NCI-H524 (cell line): ENCODE results near the gene TSHZ2.
"Not testable (repeated sequence)": the region's sequence is repeated elsewhere in the genome, so short reads cannot be mapped to it uniquely, and the experiment has no call there.

Experiments used
- DNase-seq, 2 experiments: peaks; one replicate each; lab custom pipeline; 2025; lab: John Stamatoyannopoulos, UW

Gene TSHZ2

DNA sequence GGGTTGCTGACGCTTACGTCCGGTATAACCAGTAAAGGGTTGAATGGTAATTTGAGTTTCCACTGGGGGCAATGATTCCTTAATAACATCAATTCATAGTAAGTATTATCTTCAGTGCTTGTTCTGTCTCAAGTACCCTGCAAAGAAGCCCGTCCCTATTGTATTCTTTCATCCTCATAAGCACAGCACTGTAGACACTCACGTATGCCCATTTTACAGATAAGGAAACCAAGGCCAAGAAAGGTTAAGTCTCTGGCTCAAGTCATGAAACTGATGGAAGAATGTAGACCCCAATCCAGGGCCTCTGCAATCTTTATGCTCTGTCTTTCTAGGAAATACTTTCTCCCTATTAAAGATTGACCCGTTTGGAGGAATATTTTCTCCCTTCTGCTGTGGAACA lies 370.3 kb downstream of the TSHZ2 start:
- DNase-seq, result no peak

- no peak for DNase-seq
These were observed 371.3 kb downstream of the TSHZ2 start for GRCh38 chr20:53343448-53343847.

DNA sequence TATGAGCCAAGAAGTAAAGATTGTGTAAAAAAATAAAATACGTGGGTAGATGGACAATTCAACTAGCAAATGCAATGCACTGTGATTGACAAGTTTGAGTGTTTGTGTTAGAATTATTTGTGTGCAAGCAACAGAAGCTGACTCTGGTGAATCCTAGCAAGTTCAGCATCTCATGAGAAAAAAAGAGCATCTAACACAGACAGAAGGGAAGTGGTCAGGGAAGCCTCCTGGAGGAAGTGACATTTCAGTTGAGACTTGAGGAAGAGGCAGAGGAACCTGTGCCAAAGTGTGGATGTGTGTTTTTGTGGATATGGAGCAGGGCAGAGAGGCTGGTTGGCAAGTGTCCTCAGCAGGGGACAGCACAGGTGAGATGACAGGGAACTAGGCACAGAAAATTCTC lies 372.7 kb downstream of the TSHZ2 start:
- DNase-seq, result no peak

- DNase-seq, result no peak
These were observed 373.6 kb downstream of the TSHZ2 start for GRCh38 chr20:53345536-53346334.

DNA sequence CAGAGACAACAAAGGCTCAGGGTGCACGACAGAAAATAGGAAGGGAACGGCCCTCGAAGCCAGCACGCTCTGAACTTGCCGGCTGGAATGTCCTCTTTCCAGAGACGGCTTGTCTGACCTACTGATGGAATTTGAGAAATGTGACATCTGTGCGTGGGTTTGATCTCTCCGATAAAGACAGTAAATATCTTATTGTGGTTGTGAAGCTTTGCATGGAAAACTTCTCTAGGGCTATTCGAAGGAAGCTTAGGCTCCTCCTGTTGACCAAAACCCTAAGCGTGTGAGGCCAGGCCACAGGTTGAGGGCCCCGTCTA lies 374.1 kb downstream of the TSHZ2 start:
- no peak for DNase-seq

- no peak for DNase-seq
These were observed 377.6 kb downstream of the TSHZ2 start for GRCh38 chr20:53349730-53350129.

GRCh38 chr20:53352727-53353440 lies 380.7 kb downstream of the TSHZ2 start:
- no peak for DNase-seq

- DNase-seq, result no peak
These were observed 382.2 kb downstream of the TSHZ2 start for GRCh38 chr20:53354314-53354713.

DNA sequence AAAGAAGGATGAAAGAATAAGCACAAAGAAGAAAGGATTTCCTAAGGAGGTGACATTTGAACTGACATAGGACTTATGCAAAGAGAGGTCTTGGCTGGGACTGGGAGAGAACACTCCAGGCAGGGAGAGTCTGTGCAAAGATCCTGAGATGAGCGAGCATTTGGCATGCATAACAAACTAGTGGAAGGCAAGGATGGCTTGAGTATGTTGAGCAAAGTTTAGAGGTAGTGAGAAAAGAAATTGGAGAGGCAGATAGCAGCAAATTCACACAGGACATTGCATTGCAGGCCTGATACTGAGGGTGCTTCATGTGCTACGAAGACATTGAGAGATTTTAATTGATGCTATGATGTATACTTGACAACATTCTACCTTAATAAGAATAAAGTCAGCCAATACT lies 383.6 kb downstream of the TSHZ2 start:
- no peak for DNase-seq

DNA sequence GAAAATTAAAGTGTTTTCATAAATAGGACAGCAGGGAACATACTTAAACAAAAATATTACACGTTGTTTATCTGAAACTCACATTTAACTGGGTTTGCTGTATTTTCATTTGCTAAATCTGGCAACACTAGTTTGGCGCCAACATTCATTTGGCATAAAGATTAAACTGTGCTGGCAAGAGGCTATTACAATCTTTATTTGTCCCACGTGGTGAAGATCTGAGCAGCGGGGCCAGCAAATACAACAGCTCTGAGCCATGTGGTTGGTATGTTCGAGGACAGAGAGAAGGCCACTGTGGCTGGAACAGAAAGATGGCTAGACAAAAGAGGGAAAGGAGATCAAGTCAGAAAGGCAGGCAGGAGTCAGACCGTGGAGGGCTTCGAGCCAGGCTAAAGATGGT lies 387.3 kb downstream of the TSHZ2 start:
- DNase-seq, result no peak

- no peak for DNase-seq
These were observed 388.7 kb downstream of the TSHZ2 start for GRCh38 chr20:53360852-53361251.

DNA sequence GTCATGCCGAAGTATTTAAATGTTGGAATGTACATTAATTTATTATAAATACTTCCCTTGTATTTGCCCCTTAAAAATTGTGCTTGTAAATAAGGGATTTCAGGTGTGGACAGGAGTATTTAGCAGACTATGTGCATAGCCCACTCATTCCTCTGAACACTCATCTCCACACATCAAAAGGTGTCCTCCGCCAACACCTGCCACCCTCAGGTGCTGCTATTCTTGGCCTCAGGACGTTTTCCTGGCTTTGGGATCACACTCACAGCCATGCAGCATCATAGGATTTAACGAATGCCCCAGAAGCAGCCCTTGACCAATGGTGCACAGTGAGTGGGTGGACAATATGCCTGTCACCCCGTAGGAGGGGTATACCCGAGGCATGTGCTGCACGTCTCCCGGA lies 390.6 kb downstream of the TSHZ2 start:
- no peak for DNase-seq

- DNase-seq, result no peak
These were observed 392.5 kb downstream of the TSHZ2 start for GRCh38 chr20:53364646-53365045.

DNA sequence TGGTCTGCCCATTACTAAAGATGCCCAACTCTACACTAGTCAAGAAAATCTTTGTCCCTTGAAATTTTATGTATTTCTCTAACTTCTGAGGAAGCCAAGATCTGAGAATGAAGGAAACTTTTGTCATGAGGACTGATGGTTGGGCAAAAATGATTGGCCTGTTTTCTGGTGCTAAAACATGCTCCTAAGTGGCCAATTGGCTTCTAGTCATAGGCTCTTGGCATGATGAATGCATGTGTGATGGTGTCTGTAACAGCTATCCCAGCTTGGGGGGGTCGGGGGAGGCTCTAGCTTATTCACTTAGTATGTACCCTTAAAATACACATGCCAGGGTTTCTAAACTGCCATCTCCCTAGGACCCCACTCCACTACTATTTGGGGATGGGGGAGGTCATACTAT lies 392.9 kb downstream of the TSHZ2 start:
- no peak for DNase-seq

DNA sequence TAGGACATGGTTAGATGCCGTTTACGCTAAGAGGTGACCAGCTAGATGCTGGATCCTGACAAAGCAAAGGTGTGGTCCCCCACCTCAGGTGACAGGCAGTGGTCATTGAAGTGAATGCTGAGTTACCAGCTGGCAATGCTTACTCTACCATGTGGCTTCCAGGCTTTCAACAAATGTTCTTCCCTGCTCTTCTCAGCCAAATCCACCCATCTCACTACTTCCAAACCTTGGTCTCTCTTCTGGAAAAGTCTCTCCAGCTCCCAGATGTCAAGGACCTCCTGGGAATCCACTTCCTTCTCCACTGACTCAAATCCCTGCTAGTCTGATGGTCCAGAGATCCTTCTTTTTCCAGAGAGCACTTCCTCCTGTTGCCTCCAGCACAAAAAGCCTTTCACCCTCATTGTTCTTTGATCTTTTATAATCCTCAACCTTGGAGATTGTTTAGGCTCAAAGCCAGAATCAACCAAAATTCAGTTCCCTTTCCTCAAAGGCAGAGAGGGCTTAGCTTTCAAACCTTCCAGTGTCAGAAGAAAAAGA lies 393.4 kb downstream of the TSHZ2 start:
- no peak for DNase-seq

DNA sequence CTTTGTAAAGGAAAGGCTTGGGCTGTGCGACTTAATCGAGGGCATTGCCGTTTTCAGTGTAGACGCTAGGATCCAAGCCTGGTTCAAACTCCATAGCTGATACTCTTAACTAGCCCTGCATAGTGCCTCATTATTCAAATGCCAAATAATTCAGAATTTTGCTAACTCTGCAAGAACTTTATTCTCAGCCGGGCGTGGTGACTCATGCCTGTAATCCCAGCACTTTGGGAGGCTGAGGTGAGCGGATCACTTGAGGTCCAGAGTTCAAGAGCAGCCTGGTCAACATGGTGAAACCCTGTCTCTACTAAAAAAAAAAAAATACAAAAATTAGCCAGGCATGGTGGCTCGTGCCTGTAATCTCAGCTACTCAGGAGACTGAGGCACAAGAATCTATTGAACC lies 394.8 kb downstream of the TSHZ2 start:
- not testable (repeated sequence) for DNase-seq

DNA sequence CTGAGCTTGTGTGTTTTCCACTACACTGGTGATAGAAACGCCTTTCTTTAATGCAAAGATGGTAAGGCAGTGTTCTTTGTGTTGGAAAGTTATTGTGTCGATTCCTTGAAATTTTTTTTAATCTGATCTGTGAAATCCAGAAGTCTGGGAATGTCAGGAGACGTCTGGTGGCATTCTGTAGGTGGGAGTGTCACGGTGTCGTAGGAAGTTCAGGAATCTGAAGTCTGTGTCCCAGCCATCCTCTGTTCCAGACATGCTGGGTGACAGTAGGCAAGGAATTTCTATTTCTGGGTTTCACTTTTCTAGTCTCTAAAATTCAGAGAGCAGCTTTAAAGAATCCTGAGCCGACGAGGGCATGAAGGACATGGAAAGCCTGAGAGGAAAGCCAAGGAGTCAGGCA lies 397.7 kb downstream of the TSHZ2 start:
- DNase-seq, result no peak

DNA sequence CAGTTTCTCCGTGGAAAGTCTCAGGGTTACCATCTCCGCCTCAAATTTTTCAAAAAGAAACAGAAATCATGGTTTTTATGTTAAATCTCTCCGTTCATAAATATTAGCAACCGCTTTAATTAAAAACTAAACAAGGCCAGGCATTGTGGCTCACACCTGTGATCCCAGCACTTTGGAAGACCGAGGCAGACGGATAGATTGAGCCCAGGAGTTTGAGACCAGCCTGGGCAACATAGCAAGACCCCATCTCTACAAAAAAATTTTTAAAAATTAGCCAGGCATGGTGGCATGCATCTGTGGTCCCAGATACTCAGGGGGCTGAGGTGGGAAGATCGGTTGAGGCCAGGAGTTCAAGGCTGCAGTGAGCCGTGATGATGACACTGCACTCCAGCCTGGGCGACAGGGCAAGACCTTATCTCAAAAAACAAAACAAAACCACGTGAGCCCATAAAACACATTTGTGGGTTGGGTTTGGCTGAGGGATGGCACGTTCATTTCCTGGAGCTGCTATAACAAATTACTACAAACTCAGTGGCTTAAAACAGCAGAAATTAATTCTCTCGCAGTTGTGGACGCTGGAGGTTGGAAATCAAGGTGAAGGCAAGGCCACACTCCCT lies 398.3 kb downstream of the TSHZ2 start:
- DNase-seq, result no peak

- no peak for DNase-seq
These were observed 399.1 kb downstream of the TSHZ2 start for GRCh38 chr20:53371216-53371615.

GRCh38 chr20:53376021-53376420 lies 403.9 kb downstream of the TSHZ2 start:
- no peak for DNase-seq

DNA sequence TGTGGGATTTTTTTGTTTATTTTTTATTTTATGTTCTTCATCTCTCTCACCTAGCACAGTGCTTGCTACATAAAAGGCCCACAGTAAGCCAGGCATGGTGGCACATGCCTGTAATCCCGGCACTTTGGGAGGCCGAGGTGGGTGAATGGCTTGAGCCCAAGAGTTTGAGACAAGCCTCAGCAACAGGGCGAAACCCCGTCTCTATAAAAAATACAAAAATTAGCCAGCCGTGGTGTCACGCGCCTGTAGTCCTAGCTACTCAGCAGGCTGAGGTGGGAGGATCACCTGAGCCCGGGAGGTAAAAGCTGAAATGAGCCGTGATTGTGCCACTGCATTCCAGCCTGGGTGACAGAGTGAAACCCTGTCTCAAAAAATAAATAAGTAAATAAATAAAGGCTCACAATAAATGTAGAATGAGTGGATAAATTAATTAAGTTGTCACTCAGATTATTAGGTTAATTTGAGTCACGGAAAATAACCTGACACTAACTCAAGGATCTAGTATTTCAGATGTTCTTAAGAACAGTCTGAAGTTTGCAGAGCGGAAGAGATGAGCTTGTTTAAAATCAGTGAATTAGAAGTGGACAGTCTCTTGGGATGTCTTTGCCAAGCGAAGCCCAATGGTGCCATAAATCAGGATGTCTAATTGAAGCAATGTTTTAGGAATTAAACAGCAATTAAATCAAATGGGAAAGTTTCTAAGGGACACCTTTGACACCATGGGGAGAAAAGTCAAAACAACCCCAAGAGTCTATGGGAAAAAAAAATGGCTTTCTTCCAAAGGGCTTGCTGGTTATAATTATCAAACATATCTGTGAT lies 407.1 kb downstream of the TSHZ2 start:
- DNase-seq, result no peak

DNA sequence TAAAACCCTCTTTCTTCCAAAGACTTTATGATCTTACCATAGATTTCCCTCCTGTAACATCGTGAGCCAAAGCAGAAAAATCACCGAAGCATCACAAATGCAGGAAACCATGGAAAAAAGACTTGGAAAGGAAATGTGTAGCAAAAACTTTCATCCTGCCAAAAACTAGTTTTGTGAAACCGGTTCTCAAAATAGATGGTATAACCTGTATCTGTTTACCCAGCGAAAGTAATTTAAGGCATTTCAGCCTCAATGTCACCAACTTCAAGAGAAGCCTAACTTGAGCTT lies 407.6 kb downstream of the TSHZ2 start:
- no peak for DNase-seq
